MCF 10A (cell line): ENCODE results near the gene ITPRIPL2. TPM values are rescaled to one million over a fixed set of nuclear protein-coding genes. Genes with fewer than 3 reads are reported as not detected.

Experiments used
- Bru-seq: library from RNA; stranded (reverse); fragments of 400-500 nt; gene quantifications from one replicate; lab custom pipeline; 2021; lab: Mats Ljungman, UMichigan
- BruChase-seq, 2 experiments: library from RNA; stranded (reverse); fragments of 400-500 nt; gene quantifications; one replicate each; lab custom pipeline; 2021; lab: Mats Ljungman, UMichigan
- BruUV-seq: library from RNA; stranded (reverse); fragments of 400-500 nt; replicated peaks from 2 replicates; lab custom pipeline; 2021; lab: Mats Ljungman, UMichigan
- CTCF ChIA-PET: fragments of 300-600 bp; sonication (Branson Sonifier 250); formaldehyde crosslinking; extraction: SDS; loops from one replicate; lab custom pipeline; 2021; ENCODE audit warnings: antibody characterized with exemption, inconsistent platforms; lab: Yijun Ruan, JAX
- POLR2A ChIA-PET: fragments of 300-600, 350-650 bp; sonication (Branson Sonifier 250); formaldehyde crosslinking; extraction: SDS; loops from one replicate; lab custom pipeline; 2020; ENCODE audit warnings: antibody characterized with exemption, inconsistent platforms; lab: Yijun Ruan, JAX
- DNase-seq: peaks from one replicate; pipeline ENCODE4 v3.0.0-alpha.2; 2018; ENCODE audit not compliant: unreplicated experiment
- H3K27ac Mint-ChIP-seq: one replicate; pipeline ENCODE4 v1.8.0; 2022; ENCODE audit warnings: mild to moderate bottlenecking, low read depth, mixed read lengths; ENCODE audit not compliant: unreplicated experiment
- H3K27me3 Mint-ChIP-seq: one replicate; pipeline ENCODE4 v1.8.0; 2022; ENCODE audit warnings: mixed read lengths; ENCODE audit not compliant: insufficient read depth, unreplicated experiment
- H3K36me3 Mint-ChIP-seq: one replicate; pipeline ENCODE4 v1.8.0; 2022; ENCODE audit warnings: mild to moderate bottlenecking, moderate library complexity, mixed read lengths; ENCODE audit not compliant: insufficient read depth, unreplicated experiment
- H3K4me1 Mint-ChIP-seq: one replicate; pipeline ENCODE4 v1.8.0; 2022; ENCODE audit warnings: mixed read lengths; ENCODE audit not compliant: insufficient read depth, unreplicated experiment
- H3K4me3 Mint-ChIP-seq: one replicate; pipeline ENCODE4 v1.8.0; 2022; ENCODE audit warnings: mild to moderate bottlenecking, moderate library complexity, mixed read lengths; ENCODE audit not compliant: unreplicated experiment
- H3K9me3 Mint-ChIP-seq: one replicate; pipeline ENCODE4 v1.8.0; 2022; ENCODE audit warnings: mixed read lengths; ENCODE audit not compliant: unreplicated experiment
- CTCF ChIP-seq: fragments of 200-600 bp; IDR thresholded peaks from one replicate; pipeline ENCODE4 v1.8.0; 2022; ENCODE audit warnings: antibody characterized with exemption, mild to moderate bottlenecking; ENCODE audit not compliant: unreplicated experiment
- intact Hi-C: fragments of 100-400 bp; cut with micrococcal nuclease; formaldehyde crosslinking; loops from 2 replicates; pipeline ENCODE4 v1.14.1; 2022
- long read RNA-seq: library from polyadenylated mRNA; stranded (forward); transcript quantifications from one replicate; pipeline ENCODE4 v2.0.0, GENCODE V29; 2022
- total RNA-seq: library from RNA; stranded (reverse); gene quantifications from 2 replicates; pipeline ENCODE4 v1.2.3, GENCODE V29; 2022

Gene ITPRIPL2
- total RNA-seq (49.3 and 53.7 TPM in 2 replicates), Bru-seq, nascent RNA (percentile 93 among the genes with signal in this experiment), BruChase-seq, experiment 1, labeled RNA remaining after a 6-hour chase (percentile 100 among the genes with signal in this experiment), BruChase-seq, experiment 2, labeled RNA remaining after a 2-hour chase (percentile 99 among the genes with signal in this experiment)
- long read RNA-seq, full-length matches to known transcripts, result 21 of 21 reads
- long read RNA-seq, partial matches to known transcripts, result 0 of 21 reads
- long read RNA-seq, other reads (novel, unspliced or antisense), result 0 of 21 reads

- BruUV-seq, result no TSS peak
- peak; percentile 94 for DNase-seq
- H3K36me3 Mint-ChIP-seq, result peaks cover 3% of the 10 kb centered on the region
- intact Hi-C loops, result loop anchor here (1.0 to 10.0 kb wide), 2 partner anchors 23 to 171 kb away; partner anchors contain the start of gene CLEC19A
- POLR2A ChIA-PET, result interaction anchor here (0.6 to 13.5 kb wide), 11 partner anchors 8 to 281 kb away, joined by 3 to 298 read pairs (median 4); no protein-coding TSS in a partner anchor
- no peaks in the 10 kb centered on the region for H3K27me3 Mint-ChIP-seq
- H3K4me1 Mint-ChIP-seq, result peaks cover 26% of the 10 kb centered on the region
- CTCF ChIA-PET, result interaction anchor here (0.6 to 1.7 kb wide), 9 partner anchors 17 to 389 kb away, joined by 3 to 7 read pairs (median 4); no protein-coding TSS in a partner anchor
- no peak for TF ChIP-seq CTCF
- H3K9me3 Mint-ChIP-seq, result no peaks in the 10 kb centered on the region
- H3K27ac Mint-ChIP-seq, result peak within 1 kb of the TSS; percentile 95
- peak within 1 kb of the TSS; percentile 84 for H3K4me3 Mint-ChIP-seq
Observed at GRCh38 chr16:19113577-19114358, at the start of gene ITPRIPL2. ITPRIPL2 (plus strand) TSS chr16:19113964; CDS start chr16:19114462, 498 bp downstream.

GRCh38 chr16:19066988-19067348 is 46.8 kb upstream of the ITPRIPL2 start:
- peak overlapping the region; percentile 90 for H3K4me3 Mint-ChIP-seq
- peak overlapping the region; percentile 99 for H3K27ac Mint-ChIP-seq
- peaks cover 8% of the 10 kb centered on the region for H3K4me1 Mint-ChIP-seq
- POLR2A ChIA-PET, result interaction anchor here (0.6 to 2.6 kb wide), 17 partner anchors 52 to 488 kb away, joined by 3 to 16 read pairs (median 5); partner anchors contain the start of genes CCP110, SMG1, TMC7 and VPS35L
- BruUV-seq, result no TSS peak
- no peaks in the 10 kb centered on the region for H3K27me3 Mint-ChIP-seq
- TF ChIP-seq CTCF, result no peak
- H3K36me3 Mint-ChIP-seq, result peaks cover 15% of the 10 kb centered on the region
- intact Hi-C loops, result loop anchor here (1.0 to 5.0 kb wide), 4 partner anchors 69 to 265 kb away; partner anchors contain the start of genes ARL6IP1, SMG1 and TMC7
- H3K9me3 Mint-ChIP-seq, result no peaks in the 10 kb centered on the region
- CTCF ChIA-PET, result interaction anchor here (0.6 to 1.4 kb wide), 6 partner anchors 10 to 121 kb away, joined by 3 to 7 read pairs (median 3); partner anchors contain the start of gene TMC7
- no peak for DNase-seq

GRCh38 chr16:19067349-19068236 is 46.2 kb upstream of the ITPRIPL2 start, which contains the start of gene COQ7:
COQ7 (plus strand) TSS chr16:19067614; CDS start chr16:19067665, 51 bp downstream.
- H3K36me3 Mint-ChIP-seq, result peaks cover 18% of the 10 kb centered on the region
- BruUV-seq, result TSS peak; percentile 68
- ChIA-PET CTCF (interaction anchor here (0.6 to 2.0 kb wide), 7 partner anchors 10 to 533 kb away, joined by 3 to 7 read pairs (median 4); partner anchors contain the start of gene TMC7), POLR2A (interaction anchor here (0.6 to 2.6 kb wide), 19 partner anchors 40 to 488 kb away, joined by 3 to 16 read pairs (median 5); partner anchors contain the start of genes CCP110, SMG1, TMC7 and VPS35L)
- no peaks in the 10 kb centered on the region for H3K27me3 Mint-ChIP-seq
- H3K9me3 Mint-ChIP-seq, result no peaks in the 10 kb centered on the region
- H3K4me3 Mint-ChIP-seq, result peak within 1 kb of the TSS; percentile 90
- intact Hi-C loops, result loop anchor here (1.0 to 5.0 kb wide), 4 partner anchors 69 to 265 kb away; partner anchors contain the start of genes ARL6IP1, SMG1 and TMC7
- DNase-seq, result peak; percentile 99
- H3K4me1 Mint-ChIP-seq, result peaks cover 12% of the 10 kb centered on the region
- TF ChIP-seq CTCF, result no peak
- peak within 1 kb of the TSS; percentile 99 for H3K27ac Mint-ChIP-seq
